Pancreas (tissue), 10 donors: Measurements from ENCODE around the gene ATP8B3. TPM values are rescaled to one million over a fixed set of nuclear protein-coding genes. Genes with fewer than 3 reads are reported as not detected.
A peak's percentile ranks its signal among the peaks of the same experiment; 100 is the strongest.

Experiments used
- ATAC-seq, 4 donors: fragments of 200-7000 bp; cut with Tn5 transposase; one replicate each; pipeline versions ENCODE4 v1.8.0 to v1.9.1; 2020; ENCODE audit warnings: mild to moderate bottlenecking in 4 of 4, moderate library complexity in 4 of 4
- DNase-seq, 6 donors: peaks; one replicate each; pipeline ENCODE4 v3.0.0-alpha.2; 2020
- FAIRE-seq: peaks from 2 replicates; lab custom pipeline; 2012; peaks lifted over from hg19 to GRCh38; lab: Jason Lieb, UNC
- H3K27ac ChIP-seq, 4 donors: fragments of 200-600 bp; sonication (generic); 1 replicate in 3 of 4; 2 replicates in 1 of 4; pipeline versions ENCODE4 v1.5.0 to v1.8.0; 2020
- H3K27me3 ChIP-seq, 4 donors: fragments of 200-600 bp; one replicate each; pipeline ENCODE4 v1.8.0; 2021
- H3K36me3 ChIP-seq, 3 donors: fragments of 200-600 bp; sonication (generic) in 1 of 3; one replicate each; pipeline versions ENCODE4 v1.5.0 to v1.8.0; 2020 to 2021
- H3K4me1 ChIP-seq, 3 donors: fragments of 200-600 bp; one replicate each; pipeline ENCODE4 v1.8.0; 2021
- H3K4me3 ChIP-seq, 4 donors: fragments of 200-600 bp; sonication (generic) in 2 of 4; one replicate each; pipeline versions ENCODE4 v1.5.0 to v1.8.0; 2020 to 2021
- H3K9me3 ChIP-seq, 4 donors: fragments of 200-600 bp; one replicate each; pipeline ENCODE4 v1.8.0; 2021
- CTCF ChIP-seq, 4 donors: fragments of 200-600 bp; sonication (generic) in 3 of 4; IDR thresholded peaks; one replicate each; pipeline versions ENCODE4 v1.5.0 to v1.8.0; 2021; ENCODE audit warnings: antibody characterized with exemption in 4 of 4
- WGBS, 2 donors: extraction: QIAGEN DNeasy Blood & Tissue Kit; methylation state at CpG; one replicate each; pipeline ENCODE4 v1.1.7; 2013; 5-methylcytosine and 5-hydroxymethylcytosine counted together
- intact Hi-C, 3 donors: fragments of 100-400 bp; cut with DNase I; formaldehyde crosslinking; loops; one replicate each; pipeline versions ENCODE4 v1.11.1 to v1.14.2; 2022
- polyA plus RNA-seq, 2 donors: library from polyadenylated mRNA; stranded (reverse); fragments of 200-250 nt; gene quantifications; one replicate each; pipeline ENCODE4 v1.2.3, GENCODE V29; 2013
- total RNA-seq, 6 donors: library from RNA; stranded (reverse); fragmentation: NEBNext Ultra II Directional in 4 of 6; extraction: Animal tissue kit (Norgen Biotek cat#: 25700) in 4 of 6; gene quantifications; one replicate each; pipeline versions ENCODE4 v1.2.1 to v1.2.4, GENCODE V29; 2021 to 2023
- donor health status: healthy with polysubstance abuse.
- donor health status: DM: no; HTN: no; CAD: no; lungs with moderate emphysema.
- donor health status: DM: no; HTN: no; CAD: no.
- donor health status: control.
- donor health status: control.
- donor health status: Bipolar disorder and iron deficiency.
- donor health status: DM: yes; HTN: yes; CAD: no.
- donor health status: DM: no; HTN: no; CAD: no.
- donor health status: DM: no; HTN: no; CAD: no.
- donor health status: DM: yes; HTN: yes; CAD: no.

Gene ATP8B3
- total and polyA plus RNA-seq, 8 donors: 0.32 to 1.1 (median 0.54) TPM

- H3K36me3 ChIP-seq: no peaks in the 10 kb centered on the region
- H3K9me3 ChIP-seq: no peaks in the 10 kb centered on the region
- DNase-seq (no peak), ATAC-seq (no peak), FAIRE-seq (no peak)
- H3K27me3 ChIP-seq: peaks cover 0 to 12% (median 0%) of the 10 kb centered on the region in 4 donors
- no peak overlapping the region for H3K4me3 ChIP-seq
- no peak overlapping the region for H3K27ac ChIP-seq
- 43 to 55% methylated on average over 8 of the region's 8 CpGs for WGBS, 2 donors
- intact Hi-C loops: no loop called here
- TF ChIP-seq CTCF (IDR thresholded peaks at IDR 0.05): no peak
- peaks cover 0 to 3% (median 0%) of the 10 kb centered on the region in 3 donors for H3K4me1 ChIP-seq
Measured at GRCh38 chr19:1787116-1787515, 25.0 kb downstream of the ATP8B3 start.

DNA sequence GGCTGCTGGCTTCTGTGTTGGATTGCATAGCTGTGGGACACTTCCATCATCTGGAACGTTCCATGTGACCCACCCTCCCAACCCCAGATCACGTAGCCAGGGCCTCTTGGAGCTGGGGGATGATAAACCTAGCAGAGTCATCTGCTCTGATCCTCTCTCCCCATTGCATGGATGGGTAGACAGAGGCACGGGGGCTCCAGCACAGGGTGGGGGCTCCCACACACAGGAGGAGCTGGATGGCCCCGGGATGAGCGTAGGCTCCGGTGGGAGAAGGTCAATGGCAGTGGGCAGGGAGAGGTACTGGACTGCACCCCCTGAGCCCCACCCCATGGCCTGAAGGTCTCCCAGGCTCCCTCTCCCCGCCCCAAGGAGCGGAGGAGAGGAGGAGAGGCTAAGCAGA lies 25.4 kb downstream of the ATP8B3 start:
- Histone ChIP-seq H3K4me3 (no peak overlapping the region), H3K4me1 (peaks cover 0 to 3% (median 0%) of the 10 kb centered on the region in 3 donors), H3K27ac (no peak overlapping the region), H3K27me3 (peaks cover 0 to 14% (median 0%) of the 10 kb centered on the region in 4 donors), H3K36me3 (no peaks in the 10 kb centered on the region), H3K9me3 (no peaks in the 10 kb centered on the region)
- no peak for TF ChIP-seq CTCF (IDR thresholded peaks at IDR 0.05)
- 70 to 73% methylated on average over 6 to 8 of the region's 8 CpGs for WGBS, 2 donors
- peak in 1 of 6 donors; percentile 10 for DNase-seq
- no peak for FAIRE-seq
- intact Hi-C loops: no loop called here
- ATAC-seq: no peak

DNA sequence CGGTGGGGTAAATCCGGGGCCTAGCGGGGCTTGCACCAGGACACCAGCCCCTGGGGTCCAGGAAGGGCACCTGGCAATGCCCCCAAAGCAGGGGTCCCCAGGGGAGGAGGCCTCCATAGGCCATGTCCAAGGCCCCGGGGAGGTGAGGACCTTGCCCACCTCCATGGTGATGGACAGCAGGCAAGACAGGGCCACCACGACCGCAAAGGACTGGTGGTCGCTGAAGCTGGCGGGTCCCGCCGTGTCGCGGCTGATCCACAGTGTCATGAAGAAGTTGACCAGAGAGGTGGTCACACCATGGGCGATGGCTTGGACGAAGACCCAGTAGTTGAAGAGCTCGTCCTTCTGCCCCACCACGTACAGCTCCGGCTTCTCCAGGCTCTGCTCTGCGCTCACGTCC lies 26.8 kb downstream of the ATP8B3 start:
- FAIRE-seq: no peak
- Histone ChIP-seq H3K36me3 (no peaks in the 10 kb centered on the region), H3K27ac (no peak overlapping the region), H3K4me3 (no peak overlapping the region), H3K9me3 (no peaks in the 10 kb centered on the region), H3K4me1 (peaks cover 0 to 3% (median 0%) of the 10 kb centered on the region in 3 donors), H3K27me3 (peaks cover 0 to 14% (median 0%) of the 10 kb centered on the region in 4 donors)
- no peak for ATAC-seq
- WGBS, 2 donors: 68 to 83% methylated on average over 19 of the region's 19 CpGs
- DNase-seq: peak in 1 of 6 donors; percentile 43
- intact Hi-C loops: no loop called here
- TF ChIP-seq CTCF (IDR thresholded peaks at IDR 0.05): no peak

- Histone ChIP-seq H3K4me3 (no peak overlapping the region), H3K27me3 (peaks cover 0 to 14% (median 0%) of the 10 kb centered on the region in 4 donors), H3K9me3 (no peaks in the 10 kb centered on the region), H3K4me1 (no peaks in the 10 kb centered on the region), H3K36me3 (no peaks in the 10 kb centered on the region), H3K27ac (no peak overlapping the region)
- FAIRE-seq: no peak
- intact Hi-C loops: no loop called here
- no peak for TF ChIP-seq CTCF (IDR thresholded peaks at IDR 0.05)
- ATAC-seq: no peak
- no peak for DNase-seq
- WGBS, 2 donors: 48 to 56% methylated on average over 9 of the region's 9 CpGs
Measured at GRCh38 chr19:1783874-1784273, 28.2 kb downstream of the ATP8B3 start.

DNA sequence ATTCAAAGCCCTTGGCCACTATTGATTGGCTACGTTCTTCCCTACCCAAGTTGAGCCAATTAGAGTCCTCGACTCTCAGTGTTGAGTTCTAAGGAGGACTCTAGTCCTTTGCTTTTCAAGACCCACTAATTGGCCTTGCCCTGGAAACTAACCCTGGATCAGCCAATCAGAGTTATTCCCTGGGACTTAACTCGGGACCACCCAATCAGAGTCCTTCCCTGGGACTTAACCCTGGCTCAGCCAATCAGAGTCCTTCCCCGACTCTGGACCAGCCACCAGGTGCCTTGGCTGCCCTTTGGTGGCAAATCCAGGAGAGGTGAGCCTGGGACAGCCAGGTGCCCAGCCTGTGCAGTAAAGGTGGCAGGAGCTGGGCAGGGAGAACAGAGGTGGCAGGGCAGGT lies 28.7 kb downstream of the ATP8B3 start:
- TF ChIP-seq CTCF (IDR thresholded peaks at IDR 0.05): no peak
- DNase-seq: no peak
- peaks cover 0 to 12% (median 0%) of the 10 kb centered on the region in 4 donors for H3K27me3 ChIP-seq
- no peak overlapping the region for H3K4me3 ChIP-seq
- WGBS, 2 donors: 67 to 75% methylated on average over 4 of the region's 4 CpGs
- intact Hi-C loops: no loop called here
- no peak overlapping the region for H3K27ac ChIP-seq
- no peaks in the 10 kb centered on the region for H3K36me3 ChIP-seq
- no peaks in the 10 kb centered on the region for H3K9me3 ChIP-seq
- no peak for ATAC-seq
- no peaks in the 10 kb centered on the region for H3K4me1 ChIP-seq
- FAIRE-seq: no peak
